CD4-positive, alpha-beta T cell (primary cell): ENCODE results near the gene AREG. TPM values are rescaled to one million over a fixed set of nuclear protein-coding genes. Genes with fewer than 3 reads are reported as not detected.

Source experiments
- ATAC-seq: fragments of 200-7000 bp; cut with Tn5 transposase; one replicate; pipeline ENCODE4 v1.10.0; 2022; ENCODE audit warnings: mild to moderate bottlenecking; ENCODE audit not compliant: poor library complexity
- CTCF ChIA-PET: fragments of 350-600 bp; sonication (Branson Sonifier 250); formaldehyde crosslinking; loops from one replicate; lab custom pipeline; 2021; ENCODE audit warnings: antibody characterized with exemption, inconsistent platforms; lab: Charles Lee
- POLR2A ChIA-PET: fragments of 350-600 bp; sonication (Branson Sonifier 250); formaldehyde crosslinking; loops from one replicate; lab custom pipeline; 2021; ENCODE audit warnings: antibody characterized with exemption, inconsistent platforms; lab: Charles Lee
- DNase-seq, 14 experiments: peaks; one replicate each; pipeline ENCODE4 v3.0.0-alpha.2; 2013 to 2020; ENCODE audit warnings: mixed read lengths in 2 of 14
- H3K27ac ChIP-seq, 2 donors: one replicate each; pipeline versions ENCODE4 v1.5.1 to v1.7.0; 2013; ENCODE audit warnings: low read length in 2 of 2, low read depth in 1 of 2, mild to moderate bottlenecking in 1 of 2
- H3K27me3 ChIP-seq, 2 experiments: 1 replicate in 1 of 2; 2 replicates in 1 of 2; pipeline versions ENCODE4 v1.6.1 to v1.7.0; 2013; ENCODE audit warnings: low read length in 2 of 2, control low read depth in 1 of 2, mild to moderate bottlenecking in 1 of 2, moderate library complexity in 1 of 2; ENCODE audit not compliant: insufficient read depth in 2 of 2, control insufficient read depth in 1 of 2
- H3K36me3 ChIP-seq: one replicate; pipeline ENCODE4 v1.6.1; 2013; ENCODE audit warnings: low read length, control low read depth; ENCODE audit not compliant: insufficient read depth
- H3K4me1 ChIP-seq: one replicate; pipeline ENCODE4 v1.6.1; 2013; ENCODE audit warnings: low read length, control low read depth; ENCODE audit not compliant: insufficient read depth
- H3K4me3 ChIP-seq: one replicate; pipeline ENCODE4 v1.5.1; 2013; ENCODE audit warnings: mild to moderate bottlenecking, low read length, moderate library complexity
- H3K9me3 ChIP-seq, 2 experiments: 1 replicate in 1 of 2; 2 replicates in 1 of 2; pipeline versions ENCODE4 v1.6.1 to v1.7.0; 2013; ENCODE audit warnings: low read length in 2 of 2, mild to moderate bottlenecking in 2 of 2, control low read depth in 1 of 2, moderate library complexity in 1 of 2; ENCODE audit not compliant: control insufficient read depth in 1 of 2, insufficient read depth in 1 of 2
- H3K27ac Mint-ChIP-seq: one replicate; pipeline ENCODE4 v1.8.0; 2020; ENCODE audit warnings: mixed read lengths
- H3K27me3 Mint-ChIP-seq: one replicate; pipeline ENCODE4 v1.8.0; 2021; ENCODE audit warnings: mixed read lengths
- H3K36me3 Mint-ChIP-seq: one replicate; pipeline ENCODE4 v1.8.0; 2021; ENCODE audit warnings: low read depth, mixed read lengths
- H3K4me1 Mint-ChIP-seq: one replicate; pipeline ENCODE4 v1.8.0; 2021; ENCODE audit warnings: low read depth, mixed read lengths
- H3K4me3 Mint-ChIP-seq: one replicate; pipeline ENCODE4 v1.8.0; 2020; ENCODE audit warnings: mild to moderate bottlenecking, mixed read lengths
- H3K9me3 Mint-ChIP-seq: one replicate; pipeline ENCODE4 v1.8.0; 2020; ENCODE audit warnings: mixed read lengths
- intact Hi-C, 2 experiments: fragments of 100-400 bp; cut with DNase I in 1 of 2; cut with micrococcal nuclease in 1 of 2; formaldehyde crosslinking; loops; one replicate each; pipeline versions ENCODE4 v1.15.1 to v1.9.0; 2023 to 2025; cut with DNase I, micrococcal nuclease
- total RNA-seq, 174 experiments: library from RNA in 2 of 174; stranded (reverse) in 2 of 174; gene quantifications; one replicate each; pipeline ENCODE4 v1.2.3 and lab custom pipeline; 2021 to 2026
- TF ChIP-seq, protein P1 (sequence below): fragments of 200-600 bp; IDR thresholded peaks from one replicate; pipeline ENCODE4 v1.8.0; 2022; ENCODE audit warnings: antibody characterized with exemption, mild to moderate bottlenecking

Gene AREG
- total RNA-seq, 2 experiments from 2014 or later, result 57.9 to 63.8 TPM

- intact Hi-C loops, result loop anchor here in 1 of 2 experiments (5.0 kb wide), 1 partner anchor 42 kb away; no protein-coding TSS in a partner anchor
- CTCF ChIA-PET, result no interaction called here
- Histone ChIP-seq H3K27ac (no peak overlapping the region), H3K4me3 (no peak overlapping the region), H3K36me3 (no peaks in the 10 kb centered on the region), H3K4me1 (no peaks in the 10 kb centered on the region), H3K27me3 (no peaks in the 10 kb centered on the region), H3K9me3 (peaks cover 0 to 4% of the 10 kb centered on the region in 2 experiments)
- Mint-ChIP-seq H3K36me3 (no peaks in the 10 kb centered on the region), H3K4me3 (no peak overlapping the region), H3K4me1 (no peaks in the 10 kb centered on the region), H3K27me3 (peaks cover 4% of the 10 kb centered on the region), H3K27ac (no peak overlapping the region), H3K9me3 (peaks cover 6% of the 10 kb centered on the region)
- ATAC-seq (no peak), DNase-seq (no peak)
- TF ChIP-seq, protein P1, sequence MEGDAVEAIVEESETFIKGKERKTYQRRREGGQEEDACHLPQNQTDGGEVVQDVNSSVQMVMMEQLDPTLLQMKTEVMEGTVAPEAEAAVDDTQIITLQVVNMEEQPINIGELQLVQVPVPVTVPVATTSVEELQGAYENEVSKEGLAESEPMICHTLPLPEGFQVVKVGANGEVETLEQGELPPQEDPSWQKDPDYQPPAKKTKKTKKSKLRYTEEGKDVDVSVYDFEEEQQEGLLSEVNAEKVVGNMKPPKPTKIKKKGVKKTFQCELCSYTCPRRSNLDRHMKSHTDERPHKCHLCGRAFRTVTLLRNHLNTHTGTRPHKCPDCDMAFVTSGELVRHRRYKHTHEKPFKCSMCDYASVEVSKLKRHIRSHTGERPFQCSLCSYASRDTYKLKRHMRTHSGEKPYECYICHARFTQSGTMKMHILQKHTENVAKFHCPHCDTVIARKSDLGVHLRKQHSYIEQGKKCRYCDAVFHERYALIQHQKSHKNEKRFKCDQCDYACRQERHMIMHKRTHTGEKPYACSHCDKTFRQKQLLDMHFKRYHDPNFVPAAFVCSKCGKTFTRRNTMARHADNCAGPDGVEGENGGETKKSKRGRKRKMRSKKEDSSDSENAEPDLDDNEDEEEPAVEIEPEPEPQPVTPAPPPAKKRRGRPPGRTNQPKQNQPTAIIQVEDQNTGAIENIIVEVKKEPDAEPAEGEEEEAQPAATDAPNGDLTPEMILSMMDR, result no peak
- POLR2A ChIA-PET, result no interaction called here
These were observed 19.4 kb downstream of the AREG start for GRCh38 chr4:74464291-74464690.

DNA sequence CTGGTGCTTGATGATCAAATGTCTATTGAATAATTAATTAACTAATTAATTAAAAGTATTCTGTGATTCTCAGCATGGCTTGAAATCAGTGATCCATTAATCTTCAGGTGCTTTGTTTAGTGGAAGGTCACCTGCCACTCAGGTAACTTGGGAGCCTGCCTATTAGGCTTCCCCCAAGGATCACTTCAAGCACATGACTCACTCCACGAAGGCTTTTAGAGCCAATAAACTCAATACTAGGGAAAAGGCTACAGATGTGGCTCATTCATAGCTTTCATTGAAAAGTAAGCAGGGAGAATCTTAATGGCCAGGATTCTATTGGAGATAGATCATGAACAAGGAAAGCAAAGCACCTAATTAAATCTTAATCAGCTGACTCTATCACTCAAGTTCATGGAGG is 21.3 kb downstream of the AREG start:
- H3K9me3 ChIP-seq, result no peaks in the 10 kb centered on the region
- POLR2A ChIA-PET, result no interaction called here

DNA sequence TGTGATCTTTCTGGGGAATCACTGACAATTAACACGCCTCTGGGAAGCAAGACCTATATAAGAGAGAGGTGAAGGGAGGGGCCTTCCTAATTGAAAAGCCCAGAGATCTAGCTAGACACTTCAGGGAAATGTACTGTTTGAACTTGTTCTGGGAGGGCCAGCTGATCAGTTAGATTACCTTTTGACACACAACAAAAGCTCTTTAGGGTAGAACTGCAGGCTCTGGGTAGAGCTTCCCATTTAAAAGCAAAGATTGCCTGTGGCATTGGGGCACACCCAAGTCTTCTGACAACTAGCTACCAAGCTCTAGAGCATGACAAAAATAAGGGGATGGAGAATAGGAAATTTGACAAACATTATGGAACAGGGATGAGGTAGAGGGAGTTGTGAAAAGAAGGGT is 26.3 kb downstream of the AREG start:
- Mint-ChIP-seq H3K4me3 (no peak overlapping the region), H3K27me3 (peaks cover 18% of the 10 kb centered on the region), H3K36me3 (no peaks in the 10 kb centered on the region), H3K9me3 (no peaks in the 10 kb centered on the region), H3K4me1 (no peaks in the 10 kb centered on the region), H3K27ac (no peak overlapping the region)
- TF ChIP-seq, protein P1, result no peak
- Histone ChIP-seq H3K4me3 (no peak overlapping the region), H3K27ac (no peak overlapping the region), H3K27me3 (peaks cover 0 to 4% of the 10 kb centered on the region in 2 experiments), H3K36me3 (no peaks in the 10 kb centered on the region), H3K9me3 (no peaks in the 10 kb centered on the region), H3K4me1 (no peaks in the 10 kb centered on the region)
- CTCF ChIA-PET, result no interaction called here
- POLR2A ChIA-PET, result interaction anchor here (0.5 kb wide), 1 partner anchor 279 kb away, joined by 3 read pairs; no protein-coding TSS in a partner anchor
- intact Hi-C loops, result no loop called here
- DNase-seq, result no peak
- ATAC-seq, result no peak

More for the DNA sequence above, 21.3 kb downstream of the AREG start:
- H3K27ac Mint-ChIP-seq, result no peak overlapping the region
- H3K4me1 Mint-ChIP-seq, result no peaks in the 10 kb centered on the region
- H3K36me3 Mint-ChIP-seq, result no peaks in the 10 kb centered on the region
- no peak overlapping the region for H3K27ac ChIP-seq
- H3K4me3 ChIP-seq, result no peak overlapping the region
- DNase-seq (no peak), ATAC-seq (no peak)
- no peaks in the 10 kb centered on the region for H3K4me1 ChIP-seq
- intact Hi-C loops, result no loop called here
- no peaks in the 10 kb centered on the region for H3K27me3 ChIP-seq
- H3K4me3 Mint-ChIP-seq, result no peak overlapping the region
- no peaks in the 10 kb centered on the region for H3K36me3 ChIP-seq
- no peaks in the 10 kb centered on the region for H3K9me3 Mint-ChIP-seq
- H3K27me3 Mint-ChIP-seq, result no peaks in the 10 kb centered on the region
- CTCF ChIA-PET, result no interaction called here
- TF ChIP-seq, protein P1, result no peak
